ENCODE data around the gene ZNF101.

The ZNF101 gene

GRCh38 chr19:19633711-19634515 is 34.7 kb upstream of the ZNF101 start:
- peaks cover 7% of the 10 kb centered on the region; the same call in 1 of the 2 replicates for H3K36me3 ChIP-seq (ENCODE audit: insufficient read depth, low read length)
- H3K9ac ChIP-seq (ENCODE audit: low read depth, low read length) = no peak overlapping the region
- H3K4me1 ChIP-seq (ENCODE audit: insufficient read depth, low read length) = no peaks in the 10 kb centered on the region
- no peaks in the 10 kb centered on the region for H3K9me3 ChIP-seq (ENCODE audit: control insufficient read depth, insufficient read depth, low read length)

- Histone ChIP-seq H3K4me1 (ENCODE audit: insufficient read depth, low read length) (no peaks in the 10 kb centered on the region), H3K36me3 (ENCODE audit: insufficient read depth, low read length) (peaks cover 7% of the 10 kb centered on the region; the same call in 1 of the 2 replicates), H3K9me3 (ENCODE audit: control insufficient read depth, insufficient read depth, low read length) (no peaks in the 10 kb centered on the region)
Measured at GRCh38 chr19:19634516-19635312, 33.9 kb upstream of the ZNF101 start.

DNA sequence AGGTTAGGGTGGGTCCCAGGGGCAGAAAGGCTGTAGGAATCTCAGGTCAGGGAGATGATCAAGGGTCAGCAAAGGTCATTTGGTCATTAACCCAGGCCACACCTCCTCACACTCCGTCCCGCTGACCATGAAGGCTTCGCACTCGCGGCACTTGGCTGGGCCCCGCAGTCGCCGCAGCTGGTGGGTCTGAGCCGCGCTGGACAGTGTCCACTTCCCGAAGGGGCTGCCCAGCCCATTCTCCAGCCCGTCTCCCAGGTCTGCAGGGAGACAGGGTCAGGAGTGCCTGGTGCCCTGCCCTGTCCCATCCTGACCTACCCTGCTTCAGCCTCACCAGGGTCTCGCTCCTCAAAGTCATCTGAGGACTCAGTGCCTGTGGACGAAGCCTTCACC is 33.3 kb upstream of the ZNF101 start:
- Histone ChIP-seq H3K9me3 (ENCODE audit: control insufficient read depth, insufficient read depth, low read length) (no peaks in the 10 kb centered on the region), H3K9ac (ENCODE audit: low read depth, low read length) (no peak overlapping the region), H3K36me3 (ENCODE audit: insufficient read depth, low read length) (peaks cover 7% of the 10 kb centered on the region; the same call in 1 of the 2 replicates), H3K4me1 (ENCODE audit: insufficient read depth, low read length) (no peaks in the 10 kb centered on the region)

More at GRCh38 chr19:19634516-19635312, 33.9 kb upstream of the ZNF101 start:
- H3K9ac ChIP-seq (ENCODE audit: low read depth, low read length) = no peak overlapping the region

DNA sequence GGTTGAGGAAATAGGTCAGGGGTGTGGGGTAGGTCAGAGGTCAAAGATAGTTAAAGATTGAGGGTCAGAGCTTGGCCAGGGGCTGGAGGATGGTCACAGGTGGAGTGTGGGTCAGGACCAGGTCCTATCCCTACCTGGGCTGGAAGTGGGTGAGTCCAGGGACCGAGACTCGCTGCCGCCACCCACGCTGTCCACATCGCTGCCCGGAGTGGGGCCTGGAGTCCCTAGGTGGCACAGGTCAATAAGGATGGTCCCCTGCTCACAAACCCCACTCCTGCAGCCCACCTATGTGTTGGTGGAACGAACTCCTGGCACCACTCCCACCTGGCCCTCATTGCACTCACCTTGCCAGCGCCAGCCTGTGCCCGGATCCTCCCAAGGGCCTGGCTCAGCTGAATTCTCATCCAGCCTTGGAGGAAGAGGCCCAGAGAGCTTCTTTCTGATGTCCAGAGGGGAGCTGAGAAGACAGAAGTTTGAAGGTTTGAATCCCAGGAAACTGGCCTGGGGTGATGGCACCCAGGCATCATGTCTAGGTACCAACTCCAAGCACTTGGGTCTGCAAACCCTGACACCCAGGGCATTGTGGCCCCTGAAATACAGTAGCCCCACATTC is 32.0 kb upstream of the ZNF101 start:
- H3K4me1 ChIP-seq (ENCODE audit: insufficient read depth, low read length) = no peaks in the 10 kb centered on the region
- H3K9me3 ChIP-seq (ENCODE audit: control insufficient read depth, insufficient read depth, low read length) = no peaks in the 10 kb centered on the region
- no peak overlapping the region for H3K9ac ChIP-seq (ENCODE audit: low read depth, low read length)
- H3K36me3 ChIP-seq (ENCODE audit: insufficient read depth, low read length) = peaks cover 7% of the 10 kb centered on the region; the same call in 1 of the 2 replicates

DNA sequence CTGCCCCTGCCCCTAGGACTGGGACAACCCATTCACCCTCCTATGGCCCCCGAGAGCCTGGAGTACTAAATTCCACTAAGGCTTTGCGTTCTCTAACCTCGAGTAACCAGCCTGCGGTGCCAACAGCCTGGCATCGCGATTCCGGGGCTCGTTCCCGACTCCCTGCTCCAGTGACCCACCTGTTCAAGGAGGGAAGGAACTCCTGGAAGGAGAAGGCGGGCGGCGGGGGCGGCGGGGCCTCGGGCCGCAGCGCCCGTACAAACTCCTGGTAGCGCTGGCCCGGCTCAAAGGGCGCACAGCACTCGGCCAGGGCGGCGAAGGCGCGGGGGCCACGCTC is 31.5 kb upstream of the ZNF101 start:
- Histone ChIP-seq H3K9me3 (ENCODE audit: control insufficient read depth, insufficient read depth, low read length) (no peaks in the 10 kb centered on the region), H3K4me1 (ENCODE audit: insufficient read depth, low read length) (no peaks in the 10 kb centered on the region), H3K9ac (ENCODE audit: low read depth, low read length) (no peak overlapping the region; the same call in 1 of the 2 replicates), H3K36me3 (ENCODE audit: insufficient read depth, low read length) (peaks cover 7% of the 10 kb centered on the region; the same call in 1 of the 2 replicates)

DNA sequence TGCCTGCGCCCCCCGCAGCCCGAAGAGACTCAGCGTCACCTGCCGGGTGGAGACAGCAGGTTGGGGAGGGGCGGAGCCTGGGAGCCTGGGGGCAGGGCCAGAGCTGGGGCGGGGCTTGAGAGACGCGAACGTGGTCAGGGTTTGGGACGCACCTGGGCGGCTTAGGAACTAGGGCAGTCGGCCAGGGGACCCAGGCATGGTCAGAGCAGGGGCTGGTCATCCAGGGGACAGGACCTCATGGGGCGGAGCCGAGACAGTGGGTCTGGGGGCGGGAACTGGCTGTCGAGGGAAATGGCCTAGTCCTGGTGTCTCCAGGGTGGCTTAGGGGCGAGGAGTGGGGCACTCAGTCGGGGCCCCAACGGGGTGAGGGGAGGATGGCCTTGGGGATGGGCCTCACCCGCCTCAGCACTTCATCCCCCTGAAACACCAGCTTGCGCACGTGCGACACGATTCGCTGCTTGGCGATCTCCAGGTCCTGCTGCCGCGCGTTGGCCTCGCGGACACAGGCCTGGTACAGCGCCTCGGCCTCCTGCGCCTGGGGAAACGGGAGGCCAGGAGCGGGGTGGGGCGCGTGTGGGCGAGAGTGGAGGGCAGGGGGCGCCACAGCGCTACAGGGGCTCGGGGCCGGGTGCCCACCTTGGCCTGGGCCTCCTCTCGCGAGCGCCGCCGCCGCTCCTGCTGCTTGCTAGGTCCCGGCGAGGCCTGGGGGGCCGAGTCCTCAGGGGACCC is 31.0 kb upstream of the ZNF101 start:
- peak overlapping the region; percentile 26; the same call in 1 of the 2 replicates for H3K9ac ChIP-seq (ENCODE audit: low read depth, low read length)
- peaks cover 7% of the 10 kb centered on the region; the same call in 1 of the 2 replicates for H3K36me3 ChIP-seq (ENCODE audit: insufficient read depth, low read length)
- no peaks in the 10 kb centered on the region; the same call in 1 of the 2 replicates for H3K4me1 ChIP-seq (ENCODE audit: insufficient read depth, low read length)
- no peaks in the 10 kb centered on the region for H3K9me3 ChIP-seq (ENCODE audit: control insufficient read depth, insufficient read depth, low read length)

- Histone ChIP-seq H3K36me3 (ENCODE audit: insufficient read depth, low read length) (peaks cover 5% of the 10 kb centered on the region), H3K4me1 (ENCODE audit: insufficient read depth, low read length) (no peaks in the 10 kb centered on the region; the same call in 1 of the 2 replicates), H3K9ac (ENCODE audit: low read depth, low read length) (peak overlapping the region; percentile 81), H3K9me3 (ENCODE audit: control insufficient read depth, insufficient read depth, low read length) (no peaks in the 10 kb centered on the region)
Measured at GRCh38 chr19:19642506-19643157, 26.0 kb upstream of the ZNF101 start.

DNA sequence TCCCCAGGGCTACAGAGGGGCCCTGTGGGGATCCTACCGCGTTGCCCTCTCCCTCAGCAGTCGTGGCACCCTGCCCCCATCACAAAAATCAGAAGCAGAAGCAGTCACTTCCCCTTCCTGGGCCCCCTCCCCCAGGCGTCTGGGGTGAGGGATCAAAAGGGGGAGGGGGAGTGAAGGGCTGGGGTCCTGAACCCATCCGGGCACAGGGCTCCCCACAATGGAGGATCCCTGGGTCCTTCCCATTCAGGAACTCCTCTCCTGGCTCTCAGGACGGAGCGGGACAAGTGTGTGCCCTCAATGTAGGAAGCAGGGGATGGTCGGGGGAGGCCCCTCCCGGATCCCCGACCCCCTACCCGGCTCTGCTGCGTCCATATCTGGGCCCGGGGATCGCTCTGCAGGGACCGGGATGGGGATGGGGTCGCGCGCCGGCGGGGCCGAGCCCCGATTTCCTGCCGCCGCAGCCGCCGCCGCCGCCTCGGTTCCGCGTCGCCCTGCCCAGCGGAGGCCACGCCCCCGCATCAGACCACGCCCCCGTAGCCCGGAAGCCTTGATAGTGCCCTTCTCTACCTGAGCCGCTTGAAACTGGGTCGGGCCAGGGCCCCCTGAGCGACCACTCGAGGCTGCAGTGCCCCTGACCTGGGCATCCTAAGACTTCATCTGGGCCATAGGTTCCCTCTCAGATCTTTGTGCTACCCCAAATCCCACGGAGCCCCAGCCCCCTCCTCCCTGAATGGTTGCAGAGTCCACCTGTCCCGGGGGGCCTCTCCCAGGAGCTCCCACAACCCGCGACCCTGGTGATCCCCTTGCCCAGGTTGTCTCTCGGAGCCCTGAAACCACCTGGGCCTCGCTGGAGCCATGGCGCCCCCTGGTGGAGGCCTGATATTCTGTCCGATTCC is 25.2 kb upstream of the ZNF101 start, which contains the start of gene GMIP:
GMIP (minus strand) TSS at position 500 of the 896 bp plus-strand sequence; CDS start at position 372, 128 bp downstream.
- Histone ChIP-seq H3K36me3 (ENCODE audit: insufficient read depth, low read length) (peaks cover 5% of the 10 kb centered on the region), H3K9ac (ENCODE audit: low read depth, low read length) (peak within 1 kb of the TSS; percentile 81), H3K4me1 (ENCODE audit: insufficient read depth, low read length) (no peaks in the 10 kb centered on the region; the same call in 1 of the 2 replicates), H3K9me3 (ENCODE audit: control insufficient read depth, insufficient read depth, low read length) (no peaks in the 10 kb centered on the region)

GRCh38 chr19:19644054-19644388 is 24.6 kb upstream of the ZNF101 start:
- H3K36me3 ChIP-seq (ENCODE audit: insufficient read depth, low read length) = peaks cover 5% of the 10 kb centered on the region
- H3K9ac ChIP-seq (ENCODE audit: low read depth, low read length) = no peak overlapping the region

DNA sequence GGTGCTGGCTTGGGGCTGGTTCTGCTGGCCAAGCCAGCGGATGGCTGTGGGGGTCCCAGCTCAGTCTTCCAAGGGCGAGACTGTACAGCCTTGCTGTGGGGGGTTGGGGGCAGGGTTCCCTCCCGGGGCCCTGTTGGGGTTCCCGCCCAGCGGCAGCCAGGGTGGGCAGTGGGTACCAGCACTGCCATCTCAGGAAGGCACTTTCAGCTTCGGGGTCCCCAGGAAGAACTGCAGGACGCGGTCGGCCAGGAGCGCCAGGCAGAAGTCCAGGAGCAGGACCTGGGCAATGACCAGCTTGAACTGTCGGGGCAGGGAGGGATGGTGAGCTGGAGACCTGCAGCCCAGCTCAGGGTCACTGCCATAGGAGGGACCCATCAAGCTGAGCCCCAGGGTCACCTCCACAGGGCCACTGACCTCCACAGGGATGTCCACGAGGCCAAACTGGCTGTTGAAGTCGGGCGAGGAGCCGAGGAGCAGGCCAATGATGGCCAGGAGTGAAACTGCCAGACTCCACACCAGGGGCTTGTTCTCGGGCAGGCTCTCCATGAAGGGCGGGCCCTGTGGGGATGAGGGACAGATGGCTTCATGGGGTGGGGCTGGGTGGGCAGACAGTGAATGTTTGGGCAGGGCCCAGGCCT is 23.3 kb upstream of the ZNF101 start:
- Histone ChIP-seq H3K9me3 (ENCODE audit: control insufficient read depth, insufficient read depth, low read length) (no peaks in the 10 kb centered on the region), H3K4me1 (ENCODE audit: insufficient read depth, low read length) (no peaks in the 10 kb centered on the region; the same call in 1 of the 2 replicates), H3K36me3 (ENCODE audit: insufficient read depth, low read length) (peaks cover 5% of the 10 kb centered on the region), H3K9ac (ENCODE audit: low read depth, low read length) (no peak overlapping the region)

More at GRCh38 chr19:19644054-19644388, 24.6 kb upstream of the ZNF101 start:
- Histone ChIP-seq H3K4me1 (ENCODE audit: insufficient read depth, low read length) (no peaks in the 10 kb centered on the region; the same call in 1 of the 2 replicates), H3K9me3 (ENCODE audit: control insufficient read depth, insufficient read depth, low read length) (no peaks in the 10 kb centered on the region)

- Histone ChIP-seq H3K9ac (ENCODE audit: low read depth, low read length) (no peak overlapping the region), H3K4me1 (ENCODE audit: insufficient read depth, low read length) (no peaks in the 10 kb centered on the region; the same call in 1 of the 2 replicates), H3K9me3 (ENCODE audit: control insufficient read depth, insufficient read depth, low read length) (no peaks in the 10 kb centered on the region), H3K36me3 (ENCODE audit: insufficient read depth, low read length) (peaks cover 11% of the 10 kb centered on the region)
Measured at GRCh38 chr19:19647037-19647835, 21.4 kb upstream of the ZNF101 start.

GRCh38 chr19:19649155-19649554 is 19.5 kb upstream of the ZNF101 start:
- Histone ChIP-seq H3K36me3 (ENCODE audit: insufficient read depth, low read length) (peaks cover 11% of the 10 kb centered on the region), H3K9ac (ENCODE audit: low read depth, low read length) (no peak overlapping the region), H3K9me3 (ENCODE audit: control insufficient read depth, insufficient read depth, low read length) (no peaks in the 10 kb centered on the region), H3K4me1 (ENCODE audit: insufficient read depth, low read length) (no peaks in the 10 kb centered on the region)

All from ES-I3 (cell line).